ENCODE measurements around the gene PRKD1. TPM values are rescaled to one million over a fixed set of nuclear protein-coding genes. Genes with fewer than 3 reads are reported as not detected.
"Not testable (repeated sequence)": the region's sequence is repeated elsewhere in the genome, so short reads cannot be mapped to it uniquely, and the experiment has no call there.

The PRKD1 gene
- total RNA-seq, 1 donor from 2014 or later, result 0.23 TPM

GRCh38 chr14:29735459-29735858 lies 192.2 kb downstream of the PRKD1 start:
- Mint-ChIP-seq H3K27me3 (ENCODE audit: insufficient read depth) (no peaks in the 10 kb centered on the region), H3K4me1 (ENCODE audit: low read depth) (no peaks in the 10 kb centered on the region), H3K27ac (no peak overlapping the region), H3K4me3 (no peak overlapping the region), H3K9me3 (peaks cover 15% of the 10 kb centered on the region), H3K36me3 (ENCODE audit: low read depth) (no peaks in the 10 kb centered on the region)
- intact Hi-C loops (cut with micrococcal nuclease), result no loop called here
- no peak for DNase-seq (ENCODE audit: low spot score)

- Mint-ChIP-seq H3K27me3 (ENCODE audit: insufficient read depth) (no peaks in the 10 kb centered on the region), H3K27ac (no peak overlapping the region), H3K9me3 (peaks cover 15% of the 10 kb centered on the region), H3K36me3 (ENCODE audit: low read depth) (no peaks in the 10 kb centered on the region), H3K4me1 (ENCODE audit: low read depth) (no peaks in the 10 kb centered on the region), H3K4me3 (no peak overlapping the region)
- DNase-seq (ENCODE audit: low spot score), result no peak
- intact Hi-C loops (cut with micrococcal nuclease), result no loop called here
Observed at GRCh38 chr14:29734732-29735131, 192.9 kb downstream of the PRKD1 start.

GRCh38 chr14:29726560-29727331 lies 200.9 kb downstream of the PRKD1 start:
- peaks cover 11% of the 10 kb centered on the region for H3K9me3 Mint-ChIP-seq

GRCh38 chr14:29724991-29725390 lies 202.7 kb downstream of the PRKD1 start:
- intact Hi-C loops (cut with micrococcal nuclease), result no loop called here
- H3K27ac Mint-ChIP-seq, result no peak overlapping the region
- peaks cover 11% of the 10 kb centered on the region for H3K9me3 Mint-ChIP-seq
- H3K4me3 Mint-ChIP-seq, result no peak overlapping the region
- no peaks in the 10 kb centered on the region for H3K27me3 Mint-ChIP-seq (ENCODE audit: insufficient read depth)
- DNase-seq (ENCODE audit: low spot score), result no peak
- H3K4me1 Mint-ChIP-seq (ENCODE audit: low read depth), result no peaks in the 10 kb centered on the region
- no peaks in the 10 kb centered on the region for H3K36me3 Mint-ChIP-seq (ENCODE audit: low read depth)

More at GRCh38 chr14:29726560-29727331, 200.9 kb downstream of the PRKD1 start:
- intact Hi-C loops (cut with micrococcal nuclease); H3K27me3 Mint-ChIP-seq (ENCODE audit: insufficient read depth); H3K4me1 Mint-ChIP-seq (ENCODE audit: low read depth); DNase-seq (ENCODE audit: low spot score); H3K27ac Mint-ChIP-seq; H3K36me3 Mint-ChIP-seq (ENCODE audit: low read depth); H3K4me3 Mint-ChIP-seq: not testable (repeated sequence)

- Mint-ChIP-seq H3K9me3 (peaks cover 18% of the 10 kb centered on the region), H3K27me3 (ENCODE audit: insufficient read depth) (no peaks in the 10 kb centered on the region), H3K4me1 (ENCODE audit: low read depth) (no peaks in the 10 kb centered on the region), H3K4me3 (no peak overlapping the region), H3K27ac (no peak overlapping the region), H3K36me3 (ENCODE audit: low read depth) (no peaks in the 10 kb centered on the region)
- no peak for DNase-seq (ENCODE audit: low spot score)
- intact Hi-C loops (cut with micrococcal nuclease), result no loop called here
Observed at GRCh38 chr14:29722831-29723230, 204.8 kb downstream of the PRKD1 start.

GRCh38 chr14:29721586-29721985 lies 206.1 kb downstream of the PRKD1 start:
- Mint-ChIP-seq H3K27me3 (ENCODE audit: insufficient read depth) (no peaks in the 10 kb centered on the region), H3K4me1 (ENCODE audit: low read depth) (no peaks in the 10 kb centered on the region), H3K27ac (no peak overlapping the region)

GRCh38 chr14:29717901-29718300 lies 209.7 kb downstream of the PRKD1 start:
- intact Hi-C loops (cut with micrococcal nuclease), result no loop called here

More at GRCh38 chr14:29721586-29721985, 206.1 kb downstream of the PRKD1 start:
- H3K36me3 Mint-ChIP-seq (ENCODE audit: low read depth), result no peaks in the 10 kb centered on the region
- H3K9me3 Mint-ChIP-seq, result peaks cover 18% of the 10 kb centered on the region
- intact Hi-C loops (cut with micrococcal nuclease), result no loop called here
- no peak overlapping the region for H3K4me3 Mint-ChIP-seq
- no peak for DNase-seq (ENCODE audit: low spot score)

GRCh38 chr14:29716150-29716549 lies 211.5 kb downstream of the PRKD1 start:
- intact Hi-C loops (cut with micrococcal nuclease), result no loop called here
- H3K27ac Mint-ChIP-seq, result no peak overlapping the region
- no peaks in the 10 kb centered on the region for H3K36me3 Mint-ChIP-seq (ENCODE audit: low read depth)
- no peak overlapping the region for H3K4me3 Mint-ChIP-seq
- DNase-seq (ENCODE audit: low spot score), result no peak
- peaks cover 7% of the 10 kb centered on the region for H3K9me3 Mint-ChIP-seq
- no peaks in the 10 kb centered on the region for H3K27me3 Mint-ChIP-seq (ENCODE audit: insufficient read depth)
- no peaks in the 10 kb centered on the region for H3K4me1 Mint-ChIP-seq (ENCODE audit: low read depth)

More at GRCh38 chr14:29717901-29718300, 209.7 kb downstream of the PRKD1 start:
- Mint-ChIP-seq H3K27ac (no peak overlapping the region), H3K27me3 (ENCODE audit: insufficient read depth) (no peaks in the 10 kb centered on the region), H3K36me3 (ENCODE audit: low read depth) (no peaks in the 10 kb centered on the region), H3K4me1 (ENCODE audit: low read depth) (no peaks in the 10 kb centered on the region), H3K9me3 (peaks cover 7% of the 10 kb centered on the region), H3K4me3 (no peak overlapping the region)
- DNase-seq (ENCODE audit: low spot score), result no peak

- no peaks in the 10 kb centered on the region for H3K36me3 Mint-ChIP-seq (ENCODE audit: low read depth)
- H3K9me3 Mint-ChIP-seq, result peaks cover 4% of the 10 kb centered on the region
- no peaks in the 10 kb centered on the region for H3K4me1 Mint-ChIP-seq (ENCODE audit: low read depth)
- intact Hi-C loops (cut with micrococcal nuclease), result no loop called here
- DNase-seq (ENCODE audit: low spot score), result no peak
- H3K4me3 Mint-ChIP-seq, result no peak overlapping the region
- H3K27ac Mint-ChIP-seq, result no peak overlapping the region
- H3K27me3 Mint-ChIP-seq (ENCODE audit: insufficient read depth), result no peaks in the 10 kb centered on the region
Observed at GRCh38 chr14:29712601-29713000, 215.0 kb downstream of the PRKD1 start.

GRCh38 chr14:29710015-29710414 lies 217.6 kb downstream of the PRKD1 start:
- no peaks in the 10 kb centered on the region for H3K36me3 Mint-ChIP-seq (ENCODE audit: low read depth)
- H3K27me3 Mint-ChIP-seq (ENCODE audit: insufficient read depth), result no peaks in the 10 kb centered on the region
- no peak overlapping the region for H3K4me3 Mint-ChIP-seq
- no peak overlapping the region for H3K27ac Mint-ChIP-seq
- H3K9me3 Mint-ChIP-seq, result peaks cover 9% of the 10 kb centered on the region
- no peak for DNase-seq (ENCODE audit: low spot score)
- no peaks in the 10 kb centered on the region for H3K4me1 Mint-ChIP-seq (ENCODE audit: low read depth)
- intact Hi-C loops (cut with micrococcal nuclease), result no loop called here

- Mint-ChIP-seq H3K9me3 (peaks cover 9% of the 10 kb centered on the region), H3K27me3 (ENCODE audit: insufficient read depth) (no peaks in the 10 kb centered on the region), H3K36me3 (ENCODE audit: low read depth) (no peaks in the 10 kb centered on the region), H3K4me1 (ENCODE audit: low read depth) (no peaks in the 10 kb centered on the region), H3K27ac (no peak overlapping the region), H3K4me3 (no peak overlapping the region)
- intact Hi-C loops (cut with micrococcal nuclease), result no loop called here
- DNase-seq (ENCODE audit: low spot score), result no peak
Observed at GRCh38 chr14:29709490-29709889, 218.2 kb downstream of the PRKD1 start.

- H3K4me1 Mint-ChIP-seq (ENCODE audit: low read depth), result no peaks in the 10 kb centered on the region
- peaks cover 16% of the 10 kb centered on the region for H3K9me3 Mint-ChIP-seq
- H3K4me3 Mint-ChIP-seq, result no peak overlapping the region
- no peak overlapping the region for H3K27ac Mint-ChIP-seq
- no peaks in the 10 kb centered on the region for H3K27me3 Mint-ChIP-seq (ENCODE audit: insufficient read depth)
- no peaks in the 10 kb centered on the region for H3K36me3 Mint-ChIP-seq (ENCODE audit: low read depth)
- intact Hi-C loops (cut with micrococcal nuclease), result no loop called here
- no peak for DNase-seq (ENCODE audit: low spot score)
Observed at GRCh38 chr14:29706700-29707099, 220.9 kb downstream of the PRKD1 start.

- H3K36me3 Mint-ChIP-seq (ENCODE audit: low read depth), result no peaks in the 10 kb centered on the region
- H3K4me1 Mint-ChIP-seq (ENCODE audit: low read depth), result no peaks in the 10 kb centered on the region
- no peak overlapping the region for H3K4me3 Mint-ChIP-seq
- H3K9me3 Mint-ChIP-seq, result peaks cover 16% of the 10 kb centered on the region
- no peaks in the 10 kb centered on the region for H3K27me3 Mint-ChIP-seq (ENCODE audit: insufficient read depth)
- H3K27ac Mint-ChIP-seq, result no peak overlapping the region
- DNase-seq (ENCODE audit: low spot score), result no peak
- intact Hi-C loops (cut with micrococcal nuclease), result no loop called here
Observed at GRCh38 chr14:29705801-29706200, 221.8 kb downstream of the PRKD1 start.

- H3K4me3 Mint-ChIP-seq; H3K27ac Mint-ChIP-seq; H3K4me1 Mint-ChIP-seq (ENCODE audit: low read depth); H3K36me3 Mint-ChIP-seq (ENCODE audit: low read depth); DNase-seq (ENCODE audit: low spot score); H3K27me3 Mint-ChIP-seq (ENCODE audit: insufficient read depth); intact Hi-C loops (cut with micrococcal nuclease): not testable (repeated sequence)
- H3K9me3 Mint-ChIP-seq, result peaks cover 59% of the 10 kb centered on the region
Observed at GRCh38 chr14:29689597-29689996, 238.1 kb downstream of the PRKD1 start.

Data from activated T-helper 1 cell treated with anti-CD3 and anti-CD28 coated beads, Interleukin-12 subunit alpha, Interleukin-12 subunit beta, Interleukin-2, Interleukin-4 antibody, amounts not matched to agents 30 ng/mL and 10 ng/mL and 1 ng/mL, durations not matched to agents 14 hours and 24 hours and 36 hours (primary cell).